MM.1S (cell line): ENCODE results near the gene TTC34.

Experiments used
- EZH2 ChIP-seq: fragments of 300-600 bp; sonication (generic); optimal IDR thresholded peaks from 2 replicates; pipeline ENCODE3; 2017; ENCODE audit warnings: low read depth, mild to moderate bottlenecking, antibody characterized with exemption, low read length, mixed read lengths
- EZH2phosphoT487 ChIP-seq: fragments of 300-600 bp; sonication (generic); IDR thresholded peaks from 2 replicates; pipeline ENCODE4 v1.6.1; 2018; ENCODE audit warnings: antibody characterized with exemption, low read length
- TF ChIP-seq, protein P1 (sequence below): fragments of 300-600 bp; sonication (generic); IDR thresholded peaks from 2 replicates; pipeline ENCODE4 v1.5.1; 2016; ENCODE audit warnings: antibody characterized with exemption, low read length, mixed read lengths

GRCh38 chr1:2795926-2796325 lies 5.6 kb downstream of the TTC34 start:
- TF ChIP-seq, protein P1, sequence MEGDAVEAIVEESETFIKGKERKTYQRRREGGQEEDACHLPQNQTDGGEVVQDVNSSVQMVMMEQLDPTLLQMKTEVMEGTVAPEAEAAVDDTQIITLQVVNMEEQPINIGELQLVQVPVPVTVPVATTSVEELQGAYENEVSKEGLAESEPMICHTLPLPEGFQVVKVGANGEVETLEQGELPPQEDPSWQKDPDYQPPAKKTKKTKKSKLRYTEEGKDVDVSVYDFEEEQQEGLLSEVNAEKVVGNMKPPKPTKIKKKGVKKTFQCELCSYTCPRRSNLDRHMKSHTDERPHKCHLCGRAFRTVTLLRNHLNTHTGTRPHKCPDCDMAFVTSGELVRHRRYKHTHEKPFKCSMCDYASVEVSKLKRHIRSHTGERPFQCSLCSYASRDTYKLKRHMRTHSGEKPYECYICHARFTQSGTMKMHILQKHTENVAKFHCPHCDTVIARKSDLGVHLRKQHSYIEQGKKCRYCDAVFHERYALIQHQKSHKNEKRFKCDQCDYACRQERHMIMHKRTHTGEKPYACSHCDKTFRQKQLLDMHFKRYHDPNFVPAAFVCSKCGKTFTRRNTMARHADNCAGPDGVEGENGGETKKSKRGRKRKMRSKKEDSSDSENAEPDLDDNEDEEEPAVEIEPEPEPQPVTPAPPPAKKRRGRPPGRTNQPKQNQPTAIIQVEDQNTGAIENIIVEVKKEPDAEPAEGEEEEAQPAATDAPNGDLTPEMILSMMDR: no peak
- TF ChIP-seq EZH2: no peak
- no peak for TF ChIP-seq EZH2phosphoT487
